Kidney tubule cell (primary cell): ENCODE measurements around the gene MACROD1.

Source experiments
- DNase-seq: peaks from one replicate; pipeline ENCODE4 v3.0.0-alpha.2; 2018; ENCODE audit warnings: low spot score

Gene MACROD1

DNA sequence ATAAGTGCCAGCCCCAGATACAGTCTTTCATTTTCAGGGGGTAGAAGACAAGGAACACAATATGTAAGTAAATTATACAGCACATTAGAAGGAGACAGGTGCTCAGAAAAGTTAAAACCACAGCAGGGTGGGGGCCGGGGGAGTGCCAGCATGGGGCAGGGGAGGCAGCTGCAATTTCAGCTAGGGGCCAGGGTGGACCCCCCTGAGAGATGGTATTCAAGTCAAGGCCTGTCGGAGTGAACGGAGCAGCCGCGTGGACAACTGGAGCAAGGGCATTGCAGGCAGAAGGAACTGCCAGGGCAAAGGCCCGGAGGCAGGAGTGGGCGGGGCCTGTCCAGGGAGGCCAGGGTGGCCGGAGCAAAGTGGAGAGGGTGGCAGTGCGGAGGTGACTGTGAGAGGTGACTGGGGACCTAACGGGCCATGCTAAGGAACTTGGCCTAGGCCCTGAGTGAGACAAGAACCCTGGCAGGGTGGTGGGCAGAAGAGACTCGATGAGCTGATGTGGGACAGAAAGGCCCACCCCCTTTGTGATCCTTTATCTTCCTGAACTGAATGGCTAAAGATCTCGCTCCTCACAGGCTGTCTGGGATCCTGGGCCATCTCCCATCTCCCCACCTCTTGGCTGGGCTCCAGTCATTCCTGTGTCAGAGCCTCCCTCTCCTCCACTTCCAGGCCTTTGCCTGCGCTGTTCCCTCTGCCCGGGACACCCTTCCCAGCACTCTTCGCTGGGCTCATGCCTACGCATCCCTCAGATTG, 152.6 kb downstream of the MACROD1 start:
- no peak for DNase-seq

DNA sequence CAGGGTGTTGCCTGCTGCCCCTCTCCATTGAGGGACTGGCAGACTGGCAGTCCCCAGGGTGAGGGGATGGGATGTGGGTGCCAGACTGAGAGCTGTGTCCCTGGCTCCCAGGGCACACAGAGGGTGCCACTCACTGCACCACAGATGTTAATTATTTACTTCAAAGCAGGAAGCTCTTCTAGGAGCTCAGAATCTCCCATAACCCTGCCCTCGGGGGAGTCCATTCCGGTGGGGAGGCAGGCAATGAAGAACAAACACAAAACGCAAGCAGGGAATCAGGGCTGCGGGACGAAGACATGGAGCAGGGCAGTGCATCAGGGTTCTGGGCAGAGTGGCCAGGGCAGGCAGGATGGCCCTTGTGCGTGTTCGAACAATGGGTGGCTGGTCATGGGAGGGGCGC, 154.5 kb downstream of the MACROD1 start:
- peak; percentile 46 for DNase-seq

DNA sequence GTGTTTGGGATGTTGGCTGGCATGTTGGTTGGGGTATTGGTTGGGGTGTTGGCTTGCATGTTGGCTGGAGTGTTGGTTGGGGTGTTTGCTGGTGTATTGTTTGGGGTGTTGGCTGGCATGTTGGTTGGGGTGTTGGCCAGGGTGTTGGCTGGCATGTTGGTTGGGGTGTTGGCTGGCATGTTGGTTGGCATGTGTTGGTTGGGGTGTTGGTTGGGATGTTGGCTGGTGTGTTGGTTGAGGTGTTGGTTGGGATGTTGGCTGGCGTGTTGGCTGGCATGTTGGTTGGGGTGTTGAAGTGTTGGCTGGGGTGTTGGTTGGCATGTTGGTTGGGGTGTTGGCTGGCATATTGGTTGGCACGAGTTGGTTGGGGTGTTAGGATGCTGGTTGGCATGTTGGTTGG, 155.1 kb downstream of the MACROD1 start:
- DNase-seq: no peak

DNA sequence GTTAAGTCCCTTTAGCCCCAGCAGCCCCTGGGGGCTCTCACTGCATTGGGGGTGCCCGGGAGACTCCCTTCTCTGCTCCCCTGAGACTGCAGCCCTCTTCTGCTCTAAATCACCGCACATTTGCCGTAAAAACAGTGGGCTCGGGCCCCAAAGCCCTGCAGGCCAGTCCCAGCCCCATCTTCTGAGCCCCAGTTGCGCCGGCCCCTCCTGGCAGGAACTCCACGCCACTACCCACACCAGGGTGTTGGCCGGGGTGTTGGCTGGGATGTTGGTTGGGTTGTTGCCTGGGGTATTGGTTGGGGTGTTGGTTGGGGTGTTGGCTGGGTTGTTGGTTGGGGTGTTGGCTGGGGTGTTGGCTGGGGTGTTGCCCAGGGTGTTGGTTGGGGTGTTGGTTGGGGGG, 156.2 kb downstream of the MACROD1 start:
- DNase-seq: no peak

DNA sequence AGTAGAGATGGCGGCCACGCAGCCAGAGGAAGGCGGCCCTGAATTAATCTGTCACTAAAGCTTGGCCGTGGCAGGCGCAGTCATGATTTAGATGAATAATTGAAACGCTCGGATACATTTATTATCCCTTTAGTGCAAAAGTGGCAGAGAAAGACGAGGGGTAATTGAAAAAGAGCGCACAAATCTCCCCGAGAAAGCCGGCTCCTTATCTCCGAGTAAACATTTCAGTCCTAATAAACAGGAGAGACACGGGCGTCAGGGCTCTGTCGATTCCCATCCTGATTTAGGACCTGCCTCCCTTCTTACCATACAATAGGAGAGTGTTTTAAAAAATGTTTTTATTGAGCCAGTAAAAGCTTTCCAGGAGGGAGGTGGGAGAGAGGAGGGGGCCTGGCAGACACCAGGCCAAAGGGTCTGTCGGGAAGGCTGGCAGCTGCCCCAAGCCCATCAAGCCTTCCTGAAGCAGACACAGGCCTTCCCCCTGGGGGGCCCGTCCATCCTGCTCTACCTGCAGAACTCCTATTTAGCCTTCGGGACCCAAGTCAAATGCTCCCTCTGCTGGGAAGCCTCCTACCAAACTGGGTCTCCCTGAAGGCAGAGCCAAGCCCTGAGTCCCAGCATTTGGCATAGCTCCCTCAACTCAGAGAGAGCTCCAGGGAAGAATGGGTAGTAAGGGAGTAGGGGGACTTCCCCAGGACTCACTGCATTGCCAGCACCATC, 156.8 kb downstream of the MACROD1 start:
- DNase-seq: no peak

DNA sequence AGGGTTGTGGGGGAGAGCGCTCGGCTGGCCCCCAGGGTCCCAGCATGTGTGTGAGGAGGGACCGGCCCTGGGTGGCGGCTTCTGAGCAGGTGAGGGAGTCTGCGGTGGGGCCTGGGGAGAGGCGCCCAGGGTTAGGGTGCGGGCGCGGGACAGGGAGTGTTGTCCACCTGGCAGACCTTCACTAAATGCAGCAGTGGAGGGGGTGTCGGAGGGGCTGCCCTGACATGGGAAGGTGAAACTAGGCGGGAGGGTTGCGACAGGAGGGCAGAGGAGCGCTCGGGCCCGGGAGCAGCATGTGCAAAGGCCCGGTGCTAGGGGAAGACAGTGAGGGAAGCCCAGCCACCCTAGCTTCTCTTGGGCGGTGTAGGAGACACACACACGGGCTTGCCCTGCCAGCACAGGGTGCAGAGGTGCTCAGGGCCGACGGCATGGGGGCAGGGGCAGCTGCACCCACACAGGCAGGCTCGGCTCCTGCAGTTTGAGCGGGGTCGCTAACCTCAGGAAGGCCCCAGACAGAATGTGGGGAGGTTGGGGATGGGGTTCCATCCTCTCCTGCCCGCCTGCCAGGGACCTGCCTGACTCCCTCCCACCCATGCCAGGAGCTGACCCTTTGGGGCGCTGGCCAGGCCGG, 157.5 kb downstream of the MACROD1 start:
- DNase-seq: no peak

- DNase-seq: peak; percentile 42
Measured at GRCh38 chr11:64007629-64008282, 158.2 kb downstream of the MACROD1 start.

DNA sequence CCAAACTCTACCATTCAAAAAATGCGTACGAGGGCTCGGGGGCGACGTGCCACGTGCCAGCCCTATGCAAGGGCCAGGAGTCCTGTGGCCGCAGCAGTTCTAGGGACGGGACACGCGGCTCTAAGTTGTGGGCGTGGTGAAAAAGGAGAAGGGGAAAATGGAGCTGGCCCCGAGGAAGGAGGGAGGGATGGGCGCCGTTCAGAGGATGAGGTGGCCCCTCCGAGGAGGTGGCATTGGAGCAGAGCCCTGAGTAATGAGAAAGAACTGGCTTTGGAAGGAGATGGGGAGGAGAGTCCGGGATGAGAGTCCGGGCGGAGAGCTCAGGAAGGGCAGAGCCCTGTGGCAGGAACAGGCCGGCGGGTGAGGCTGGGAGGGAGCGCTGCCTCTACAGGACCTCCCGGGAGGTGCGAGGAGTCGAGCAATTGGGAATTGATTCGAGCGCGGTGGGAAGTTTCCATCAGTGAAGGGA, 158.7 kb downstream of the MACROD1 start:
- peak; percentile 33 for DNase-seq

DNA sequence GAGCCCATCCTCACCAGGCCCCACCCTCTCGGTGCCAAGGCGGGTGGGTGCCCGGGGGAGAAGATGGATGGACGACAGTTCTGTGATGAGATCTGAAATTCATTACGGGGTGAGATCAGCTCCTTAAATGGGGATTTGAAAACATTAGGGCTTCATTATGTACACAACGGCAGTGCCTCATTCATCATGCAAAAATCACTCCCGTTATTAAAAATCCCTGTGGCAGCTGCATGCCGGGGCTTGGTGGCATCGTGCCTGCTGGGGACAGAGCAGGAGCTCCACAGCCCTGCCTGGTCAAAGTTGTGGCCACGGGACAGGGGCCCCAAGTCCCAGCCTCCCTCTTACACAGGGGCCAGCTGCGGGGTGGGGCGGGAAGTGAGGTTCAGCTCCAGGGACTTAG, 159.5 kb downstream of the MACROD1 start:
- DNase-seq: no peak

DNA sequence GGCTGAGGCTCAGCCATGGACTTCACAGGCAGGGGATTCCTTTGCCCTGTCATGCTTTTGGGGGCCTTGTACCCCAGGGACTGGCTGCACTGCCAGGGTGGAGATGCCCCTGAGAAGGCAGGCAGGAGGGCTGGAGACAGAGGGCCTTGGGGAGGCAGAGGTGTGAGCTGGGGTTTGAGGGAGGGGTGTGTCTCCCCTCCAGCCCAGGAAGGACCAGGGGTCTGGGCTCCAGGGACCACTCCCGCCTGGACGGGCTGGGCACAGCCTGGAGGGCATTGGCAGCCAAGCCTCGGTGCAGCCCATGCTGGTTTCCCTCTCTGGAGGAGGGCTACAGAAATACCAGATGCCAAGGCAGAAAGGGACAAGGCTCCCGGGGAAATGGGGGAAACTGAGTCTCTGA, 160.2 kb downstream of the MACROD1 start:
- DNase-seq: no peak

DNA sequence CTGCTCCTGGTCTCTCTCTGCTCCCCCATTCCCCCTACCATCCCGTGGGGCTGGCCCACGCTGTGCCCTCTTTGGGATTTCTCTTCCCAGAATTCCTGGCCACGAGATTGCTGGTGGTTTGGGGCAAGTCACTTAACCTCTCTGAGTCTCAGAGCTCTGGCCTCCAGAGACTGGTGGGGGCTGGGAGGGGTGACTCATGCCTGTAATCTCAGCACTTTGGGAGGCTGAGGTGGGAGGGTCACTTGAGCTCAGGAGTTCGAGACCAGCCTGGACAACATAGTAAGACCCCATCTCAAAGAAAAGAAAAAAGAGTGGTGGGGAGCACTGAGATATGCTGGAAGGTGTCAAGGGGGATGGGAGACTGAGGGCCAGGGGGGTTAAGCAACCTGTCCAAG, 161.3 kb downstream of the MACROD1 start:
- DNase-seq: peak; percentile 28

DNA sequence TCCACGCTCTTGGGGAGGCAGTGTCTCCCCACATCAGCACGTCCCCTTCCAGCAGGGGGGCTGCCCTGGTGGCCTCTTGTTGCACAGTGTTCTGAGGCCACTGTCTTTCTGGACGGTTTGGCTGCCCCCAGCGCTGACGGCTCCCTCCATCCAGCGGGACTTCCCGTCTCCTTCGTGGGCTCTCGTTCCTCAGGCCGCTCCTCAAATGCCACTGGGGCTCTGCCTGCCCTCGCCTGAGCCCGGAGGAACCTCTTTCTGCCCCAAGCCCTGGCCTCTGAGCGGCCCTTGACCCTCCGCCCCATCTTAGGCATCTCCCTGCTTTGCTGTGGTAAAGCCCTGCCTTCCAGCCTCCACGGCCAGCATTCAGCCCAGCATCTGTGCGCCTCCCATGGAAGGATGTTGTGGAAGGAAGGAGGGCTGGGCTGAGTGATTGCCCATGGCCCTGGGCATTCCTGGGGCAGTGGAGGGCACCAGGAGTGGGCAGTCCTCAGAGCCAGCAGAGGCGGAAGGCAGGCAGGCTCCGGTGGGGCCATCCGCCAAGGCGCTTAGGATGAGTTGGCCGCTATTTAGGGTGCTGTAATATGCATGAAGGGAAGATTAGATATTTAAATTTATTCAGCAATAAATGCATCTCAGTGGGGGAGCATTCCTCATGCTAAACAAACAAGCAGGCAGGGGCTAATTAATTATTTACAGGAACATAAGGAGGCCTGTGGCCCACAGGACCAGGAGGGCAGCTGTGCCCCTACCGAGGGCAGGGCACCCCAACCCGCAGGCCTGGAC, 161.9 kb downstream of the MACROD1 start:
- peak; percentile 60 for DNase-seq

DNA sequence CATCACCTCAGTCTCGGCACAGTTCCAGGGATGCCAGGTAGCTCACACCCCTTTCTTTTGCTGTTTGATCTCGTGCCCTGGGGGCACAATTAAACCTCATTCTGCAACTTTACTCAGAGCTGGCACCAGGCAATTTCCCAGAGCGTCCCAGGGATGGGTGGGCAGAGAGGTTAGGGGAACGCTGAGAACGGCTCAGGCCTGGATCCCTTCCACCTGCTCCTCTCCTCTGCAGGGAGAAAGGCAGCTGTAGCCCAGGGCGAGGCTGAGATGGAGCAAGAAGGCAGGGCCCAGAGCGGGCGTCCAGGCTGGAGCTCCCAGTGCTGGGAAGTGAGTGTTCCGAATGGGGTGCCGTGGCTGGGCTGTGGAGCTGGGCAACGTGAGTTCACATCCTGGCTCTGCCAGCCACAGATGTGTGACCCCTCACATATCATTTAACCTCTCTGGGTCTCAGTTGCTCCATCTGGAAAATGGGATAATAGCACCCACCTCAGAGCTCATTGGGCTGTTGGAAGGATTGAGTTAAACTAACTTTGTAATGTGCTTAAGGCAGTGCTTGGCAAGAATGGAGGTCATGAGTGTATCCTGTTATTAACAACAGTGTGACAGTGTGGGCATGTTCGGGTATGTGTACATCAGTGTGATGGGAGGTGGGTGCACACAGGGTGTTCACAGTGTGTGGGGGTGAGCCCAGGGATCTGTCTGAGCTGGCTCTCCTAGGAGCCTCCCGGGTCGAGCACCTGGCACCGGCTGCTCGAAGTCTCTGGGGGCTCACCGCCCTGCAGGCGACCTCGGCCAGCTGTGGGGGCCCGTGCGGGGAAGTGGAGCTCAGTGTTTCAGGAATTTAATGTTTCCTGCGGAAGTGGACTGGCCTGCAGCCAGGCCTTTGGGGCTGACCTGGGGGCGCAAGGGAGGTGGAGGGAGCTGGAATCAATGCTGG, 164.2 kb downstream of the MACROD1 start:
- DNase-seq: no peak

DNA sequence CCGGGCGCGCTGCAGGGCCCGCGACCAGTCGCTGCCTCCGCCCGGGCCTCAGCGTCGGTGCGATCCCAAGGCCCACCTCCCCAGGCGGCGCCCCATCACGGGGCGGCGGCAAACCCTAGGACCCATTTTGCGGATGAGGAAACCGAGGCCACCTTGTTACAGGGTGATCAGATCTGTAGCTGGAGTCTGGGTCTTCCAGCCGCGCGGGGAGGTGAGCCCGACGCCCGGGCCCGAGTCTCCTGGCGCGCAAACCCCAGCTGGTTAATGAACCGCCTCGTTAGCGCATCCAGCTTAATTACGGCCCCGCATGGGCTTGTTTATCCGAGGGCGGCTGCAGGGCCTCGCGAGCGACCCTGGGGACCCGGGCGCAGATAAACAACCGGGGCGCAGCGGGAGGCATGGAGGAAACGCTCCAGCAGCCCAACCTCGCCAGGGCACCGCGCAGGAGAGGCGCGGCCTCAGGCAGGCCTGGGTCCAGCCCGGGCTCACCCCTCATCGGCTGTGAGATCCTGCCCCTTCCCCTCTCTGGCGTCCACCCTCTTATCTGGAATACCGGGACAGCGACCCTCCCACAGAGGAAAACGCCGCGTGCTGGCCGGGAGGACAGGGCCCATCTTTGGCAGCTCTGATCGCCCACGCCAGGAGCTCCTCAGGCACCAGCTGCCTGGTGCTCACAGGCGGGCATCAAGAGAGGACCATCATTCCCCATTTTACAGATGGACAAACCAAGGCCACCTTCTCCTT, 165.0 kb downstream of the MACROD1 start:
- no peak for DNase-seq

DNA sequence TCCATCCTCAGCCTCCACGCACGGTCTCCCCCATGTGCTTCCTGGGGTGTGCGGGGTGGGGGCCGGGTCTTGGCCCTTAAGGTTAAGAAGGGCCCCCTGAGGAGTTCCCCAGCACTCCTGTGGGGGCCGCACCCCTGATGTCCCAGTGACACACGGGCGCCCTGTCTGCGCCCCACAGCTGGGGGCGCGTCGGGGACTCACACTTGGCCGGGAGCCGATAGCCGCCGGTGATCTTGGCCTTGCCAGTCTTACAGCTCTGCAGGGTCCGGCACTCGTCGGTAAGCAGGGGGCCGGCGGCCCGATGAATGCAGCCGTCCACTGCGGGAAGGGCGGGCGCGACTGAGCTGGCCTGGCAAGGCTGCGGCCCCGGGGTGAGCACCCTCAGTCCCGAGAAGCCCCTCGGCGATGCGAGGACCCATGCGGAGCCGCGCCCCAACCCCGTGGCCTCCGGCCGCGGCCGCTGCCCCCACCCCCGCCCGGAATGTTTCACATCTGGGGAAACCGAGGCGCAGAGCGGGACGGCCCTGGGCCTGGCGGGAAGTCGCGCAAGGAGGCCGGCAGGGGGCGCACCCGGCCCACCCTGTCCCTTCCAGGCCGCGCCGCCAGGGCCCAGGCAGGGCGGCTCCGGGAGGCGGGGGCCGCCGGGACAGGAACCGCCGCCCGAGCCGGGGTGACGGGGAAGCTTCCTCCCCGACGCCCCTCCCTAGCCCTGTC, 165.7 kb downstream of the MACROD1 start:
- DNase-seq: peak; percentile 69

GRCh38 chr11:63999349-64000025, 166.4 kb downstream of the MACROD1 start:
- DNase-seq: peak; percentile 69

DNA sequence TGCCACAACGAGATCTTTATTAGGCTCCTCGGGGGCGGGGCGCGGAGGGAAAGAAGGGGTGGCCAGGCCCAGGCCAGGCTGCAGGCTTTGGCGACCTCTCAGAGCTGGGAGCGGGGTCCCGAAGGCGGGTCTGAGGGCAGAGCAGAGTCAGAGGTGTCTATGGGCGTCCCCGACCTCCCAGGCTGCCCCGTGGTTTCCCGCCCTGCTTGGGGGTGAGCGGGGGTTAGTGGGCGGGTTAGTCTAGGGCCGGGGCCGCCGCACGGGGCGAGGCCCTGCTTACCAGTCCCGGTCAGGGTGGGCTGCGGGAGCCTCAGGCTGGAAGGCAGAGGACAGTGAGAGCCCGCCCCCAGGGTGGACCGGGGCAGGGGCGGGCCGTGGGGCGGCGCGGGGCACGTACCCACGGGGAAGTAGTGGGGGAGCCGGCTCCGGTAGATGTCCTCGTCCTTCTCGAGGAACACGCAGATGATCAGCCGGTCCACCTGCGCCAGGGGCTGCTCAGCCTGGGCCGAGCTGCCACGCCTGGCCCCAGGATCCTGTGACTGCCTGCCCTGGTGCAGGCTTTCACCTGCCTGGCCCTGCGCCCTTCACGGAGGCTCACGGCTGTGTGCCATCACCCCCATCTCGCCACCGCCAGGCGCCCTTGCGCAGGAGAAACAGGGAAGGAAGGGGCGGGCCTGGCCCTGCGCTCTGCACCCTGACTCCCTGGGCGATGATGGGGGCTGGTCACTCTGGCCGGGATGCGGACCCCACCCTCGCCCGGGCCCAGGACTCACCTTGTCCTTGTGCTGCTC, 167.2 kb downstream of the MACROD1 start:
- DNase-seq: peak; percentile 35
